GM18517 (cell line): ENCODE results near the gene ZBTB9.

ENCODE experiments used
- ATAC-seq: cut with Tn5 transposase; IDR thresholded peaks from one replicate; pipeline ENCODE4 v1.9.1; 2021; ENCODE audit warnings: mild to moderate bottlenecking, moderate library complexity; ENCODE audit not compliant: unreplicated experiment

Gene ZBTB9

DNA sequence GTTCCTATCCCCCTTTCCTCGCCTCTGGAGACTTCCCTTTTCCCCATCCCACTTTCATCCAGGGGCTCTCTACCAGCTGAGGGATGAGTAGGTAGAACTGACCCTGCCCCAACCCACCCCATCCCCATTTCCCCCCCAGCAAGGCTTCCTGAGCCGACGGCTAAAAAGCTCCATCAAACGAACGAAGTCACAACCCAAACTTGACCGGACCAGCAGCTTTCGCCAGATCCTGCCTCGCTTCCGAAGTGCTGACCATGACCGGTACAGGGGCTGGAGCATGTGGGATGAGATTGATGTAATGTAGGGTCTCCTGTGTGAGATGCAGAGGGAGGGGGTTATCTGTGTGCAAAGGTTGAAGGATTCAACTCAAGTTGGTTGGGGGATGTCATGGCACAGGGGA is 21.8 kb upstream of the ZBTB9 start:
- ATAC-seq: no peak

DNA sequence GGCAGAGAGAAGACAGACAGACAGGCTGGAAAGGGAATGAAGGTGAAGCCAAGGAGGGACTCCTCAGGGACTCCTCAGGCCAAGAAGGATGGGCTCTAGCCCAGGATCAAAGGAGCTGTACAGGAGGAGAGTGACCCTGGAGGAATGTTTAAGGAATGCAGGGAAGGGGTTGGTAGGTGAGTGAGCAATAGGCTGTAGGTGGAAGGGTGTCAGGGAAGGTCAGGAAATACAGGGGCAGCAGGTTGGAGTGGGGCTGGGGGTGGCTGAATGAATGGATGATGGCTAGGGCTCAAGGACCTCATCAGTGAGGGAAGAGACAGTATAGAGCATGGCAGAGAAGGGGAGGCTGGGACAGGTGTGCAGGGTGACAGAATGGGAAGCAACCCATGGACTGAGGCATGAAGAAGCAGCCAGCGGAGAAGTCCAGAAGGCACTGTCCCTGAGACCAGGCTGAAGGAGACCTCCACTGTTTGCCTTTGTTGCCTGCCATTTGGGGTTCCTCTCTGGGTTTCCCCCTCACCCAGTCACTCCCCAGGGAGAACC is 21.3 kb upstream of the ZBTB9 start:
- ATAC-seq: no peak

DNA sequence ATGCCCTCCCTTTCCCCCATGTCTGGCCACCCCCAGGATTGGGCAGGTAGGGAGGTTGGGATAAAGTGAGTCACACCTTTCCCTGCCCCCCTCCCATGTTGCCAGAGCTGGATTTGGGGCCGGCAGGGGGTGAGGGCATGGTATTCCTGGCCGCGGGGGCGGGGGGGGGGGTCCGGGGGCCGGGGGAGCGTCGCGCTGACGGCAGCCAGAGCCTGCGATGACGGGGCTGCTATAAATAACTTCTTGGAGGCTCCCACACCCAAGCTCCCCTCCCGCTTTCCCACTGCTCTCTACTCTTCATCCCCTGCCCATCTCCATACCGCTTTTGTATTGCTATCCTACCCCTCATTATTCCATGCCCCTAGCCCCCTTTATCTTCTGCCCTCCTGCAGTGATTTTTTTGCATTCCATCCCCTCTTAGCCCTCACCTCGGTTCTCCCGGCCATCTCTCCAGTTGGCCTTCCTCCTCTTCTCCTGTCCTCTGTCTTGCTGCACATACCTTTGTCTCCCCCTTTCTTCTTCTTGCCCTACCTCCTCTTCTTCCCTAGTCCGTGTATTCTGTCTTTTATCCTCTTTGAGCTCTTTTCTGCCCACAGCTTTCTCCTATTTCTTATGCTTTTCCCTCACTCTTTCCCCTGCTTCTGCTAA is 20.7 kb upstream of the ZBTB9 start:
- ATAC-seq: no peak

DNA sequence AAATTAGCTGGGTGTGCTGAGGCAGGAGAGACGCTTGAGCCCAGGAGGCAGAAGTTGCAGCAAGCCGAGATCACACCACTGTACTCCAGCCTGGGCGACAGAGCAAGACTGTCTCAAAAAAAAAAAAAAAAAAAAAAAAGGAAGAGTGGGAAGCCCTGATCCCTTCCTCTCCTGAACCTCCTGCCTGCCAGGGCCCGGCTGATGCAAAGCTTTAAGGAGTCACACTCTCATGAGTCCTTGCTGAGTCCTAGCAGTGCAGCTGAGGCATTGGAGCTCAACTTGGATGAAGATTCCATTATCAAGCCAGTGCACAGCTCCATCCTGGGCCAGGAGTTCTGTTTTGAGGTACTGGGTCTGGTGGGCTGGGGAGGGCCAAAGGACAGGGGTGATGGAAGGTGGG is 19.4 kb upstream of the ZBTB9 start:
- no peak for ATAC-seq

DNA sequence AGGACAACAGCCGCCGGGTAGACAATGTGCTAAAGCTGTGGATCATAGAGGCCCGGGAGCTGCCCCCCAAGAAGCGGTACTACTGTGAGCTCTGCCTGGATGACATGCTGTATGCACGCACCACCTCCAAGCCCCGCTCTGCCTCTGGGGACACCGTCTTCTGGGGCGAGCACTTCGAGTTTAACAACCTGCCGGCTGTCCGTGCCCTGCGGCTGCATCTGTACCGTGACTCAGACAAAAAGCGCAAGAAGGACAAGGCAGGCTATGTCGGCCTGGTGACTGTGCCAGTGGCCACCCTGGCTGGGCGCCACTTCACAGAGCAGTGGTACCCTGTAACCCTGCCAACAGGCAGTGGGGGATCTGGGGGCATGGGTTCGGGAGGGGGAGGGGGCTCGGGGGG is 16.7 kb upstream of the ZBTB9 start:
- ATAC-seq: no peak

DNA sequence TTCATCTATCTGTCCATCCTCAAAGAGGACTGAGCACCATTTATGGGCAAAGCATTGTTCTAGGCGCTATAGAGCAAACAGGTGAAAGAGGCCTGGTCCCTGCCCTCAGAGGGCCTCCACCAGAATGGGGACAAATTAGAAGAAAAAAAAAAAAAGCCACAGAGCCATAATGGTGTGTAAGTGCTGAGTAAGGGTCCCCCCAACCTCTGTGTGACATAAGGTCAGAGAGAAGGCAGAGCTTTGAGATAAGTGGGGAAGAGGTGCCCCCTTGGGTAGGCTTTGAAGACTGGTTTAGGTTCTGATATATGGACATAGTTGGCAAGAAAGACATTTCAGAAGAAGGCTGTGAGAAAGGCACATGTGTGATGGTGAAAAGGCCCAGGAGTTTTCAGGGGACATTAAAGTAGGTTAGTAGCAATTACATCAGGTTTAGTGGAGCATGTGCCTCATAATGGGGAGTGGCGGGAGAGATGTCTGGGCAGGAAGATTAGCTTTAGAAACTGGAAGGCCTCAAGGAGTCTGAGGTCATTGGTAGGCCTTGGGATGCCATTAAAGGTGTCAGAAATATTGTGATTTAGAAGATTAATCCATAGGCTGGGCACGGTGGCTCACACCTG is 15.3 kb upstream of the ZBTB9 start:
- no peak for ATAC-seq

DNA sequence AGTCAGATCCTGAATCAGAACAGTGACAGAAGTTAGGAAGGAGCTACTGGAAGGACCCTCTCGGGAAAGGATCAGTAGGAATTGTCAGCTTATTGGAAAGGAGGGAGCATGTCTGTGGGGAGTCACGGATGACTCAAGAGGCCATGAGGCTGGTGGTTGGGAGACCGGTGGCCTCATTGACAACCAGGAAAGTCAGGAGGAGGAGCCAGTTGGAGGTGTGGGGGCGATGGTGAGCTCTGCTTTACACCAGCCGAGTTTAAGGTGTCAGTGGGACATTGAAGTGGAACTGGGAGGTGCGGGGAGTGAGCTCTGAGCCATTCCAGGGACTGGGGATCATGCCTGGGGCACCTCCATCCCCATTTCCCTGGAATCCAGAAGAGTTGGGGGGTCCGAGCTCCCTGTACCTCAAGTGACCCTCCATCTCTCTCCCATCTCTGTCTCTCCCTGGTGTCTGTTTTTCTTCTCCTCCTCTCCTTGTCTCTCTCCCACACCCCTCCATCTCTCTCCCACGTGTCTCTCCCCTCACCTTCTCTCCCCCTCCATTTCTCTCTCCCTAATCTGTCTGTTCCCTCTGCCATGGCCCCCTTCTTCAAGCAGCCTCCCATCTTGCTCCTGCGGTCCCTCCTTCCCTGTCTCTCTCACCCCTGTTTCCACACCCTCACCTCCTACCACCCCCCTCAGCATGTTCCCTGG is 14.3 kb upstream of the ZBTB9 start:
- no peak for ATAC-seq

DNA sequence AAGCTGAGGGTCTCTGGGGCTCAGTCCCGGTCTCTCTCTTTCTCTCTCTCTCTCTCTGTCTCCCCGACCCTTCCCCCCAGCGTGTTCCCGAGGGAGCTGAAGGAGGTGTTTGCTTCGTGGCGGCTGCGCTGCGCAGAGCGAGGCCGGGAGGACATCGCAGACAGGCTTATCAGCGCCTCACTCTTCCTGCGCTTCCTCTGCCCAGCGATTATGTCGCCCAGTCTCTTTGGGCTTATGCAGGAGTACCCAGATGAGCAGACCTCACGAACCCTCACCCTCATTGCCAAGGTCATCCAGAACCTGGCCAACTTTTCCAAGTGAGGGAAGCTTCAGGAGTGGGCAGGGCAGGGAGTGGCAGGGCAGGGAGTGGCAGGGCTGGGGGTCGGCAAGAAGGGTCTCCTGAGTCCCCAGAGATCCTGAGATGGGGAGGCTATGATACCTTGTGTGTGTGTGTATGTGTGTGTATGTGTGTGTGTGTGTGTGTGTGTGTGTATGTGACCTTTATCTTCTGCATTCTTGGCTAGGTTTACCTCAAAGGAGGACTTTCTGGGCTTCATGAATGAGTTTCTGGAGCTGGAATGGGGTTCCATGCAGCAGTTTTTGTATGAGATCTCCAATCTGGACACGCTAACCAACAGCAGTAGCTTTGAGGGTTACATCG is 13.6 kb upstream of the ZBTB9 start:
- no peak for ATAC-seq

DNA sequence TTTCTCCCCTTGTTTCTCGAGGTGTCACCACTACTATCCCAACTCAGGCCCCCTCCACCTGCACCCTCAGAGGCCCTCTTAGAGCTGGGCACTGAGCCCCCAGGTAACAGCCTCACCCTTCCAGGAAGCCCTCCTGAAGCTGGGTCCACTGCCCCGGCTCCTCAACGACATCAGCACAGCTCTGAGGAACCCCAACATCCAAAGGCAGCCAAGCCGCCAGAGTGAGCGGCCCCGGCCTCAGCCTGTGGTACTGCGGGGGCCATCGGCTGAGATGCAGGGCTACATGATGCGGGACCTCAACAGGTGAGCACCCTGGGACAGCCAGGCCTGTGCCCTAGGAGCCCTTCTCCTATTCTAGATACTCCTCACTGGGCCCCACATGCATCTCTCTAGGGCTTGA is 12.9 kb upstream of the ZBTB9 start:
- no peak for ATAC-seq

DNA sequence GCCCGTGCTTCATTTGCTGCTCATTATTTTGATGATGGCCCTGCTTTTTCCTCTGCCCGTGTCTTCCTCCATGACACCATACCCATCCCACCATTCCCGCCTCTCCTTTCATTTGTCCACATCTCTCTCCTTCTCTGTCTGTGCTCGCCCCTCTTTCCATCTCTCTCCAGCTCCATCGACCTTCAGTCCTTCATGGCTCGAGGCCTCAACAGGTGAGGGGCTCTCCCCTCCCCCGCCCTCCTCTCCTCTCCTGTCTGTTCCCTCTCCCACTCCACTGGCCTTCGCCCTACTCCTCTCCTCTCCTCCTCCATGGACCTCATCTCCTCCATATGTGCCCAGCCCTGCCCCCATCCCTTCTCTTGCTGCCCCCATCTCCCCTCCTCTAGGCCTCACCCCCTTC is 12.1 kb upstream of the ZBTB9 start:
- ATAC-seq: no peak

DNA sequence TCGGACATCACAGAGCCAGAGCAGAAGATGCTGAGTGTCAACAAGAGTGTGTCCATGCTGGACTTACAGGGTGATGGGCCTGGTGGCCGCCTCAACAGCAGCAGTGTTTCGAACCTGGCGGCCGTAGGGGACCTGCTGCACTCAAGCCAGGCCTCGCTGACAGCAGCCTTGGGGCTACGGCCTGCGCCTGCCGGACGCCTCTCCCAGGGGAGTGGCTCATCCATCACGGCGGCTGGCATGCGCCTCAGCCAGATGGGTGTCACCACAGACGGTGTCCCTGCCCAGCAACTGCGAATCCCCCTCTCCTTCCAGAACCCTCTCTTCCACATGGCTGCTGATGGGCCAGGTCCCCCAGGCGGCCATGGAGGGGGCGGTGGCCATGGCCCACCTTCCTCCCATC is 11.4 kb upstream of the ZBTB9 start:
- no peak for ATAC-seq

DNA sequence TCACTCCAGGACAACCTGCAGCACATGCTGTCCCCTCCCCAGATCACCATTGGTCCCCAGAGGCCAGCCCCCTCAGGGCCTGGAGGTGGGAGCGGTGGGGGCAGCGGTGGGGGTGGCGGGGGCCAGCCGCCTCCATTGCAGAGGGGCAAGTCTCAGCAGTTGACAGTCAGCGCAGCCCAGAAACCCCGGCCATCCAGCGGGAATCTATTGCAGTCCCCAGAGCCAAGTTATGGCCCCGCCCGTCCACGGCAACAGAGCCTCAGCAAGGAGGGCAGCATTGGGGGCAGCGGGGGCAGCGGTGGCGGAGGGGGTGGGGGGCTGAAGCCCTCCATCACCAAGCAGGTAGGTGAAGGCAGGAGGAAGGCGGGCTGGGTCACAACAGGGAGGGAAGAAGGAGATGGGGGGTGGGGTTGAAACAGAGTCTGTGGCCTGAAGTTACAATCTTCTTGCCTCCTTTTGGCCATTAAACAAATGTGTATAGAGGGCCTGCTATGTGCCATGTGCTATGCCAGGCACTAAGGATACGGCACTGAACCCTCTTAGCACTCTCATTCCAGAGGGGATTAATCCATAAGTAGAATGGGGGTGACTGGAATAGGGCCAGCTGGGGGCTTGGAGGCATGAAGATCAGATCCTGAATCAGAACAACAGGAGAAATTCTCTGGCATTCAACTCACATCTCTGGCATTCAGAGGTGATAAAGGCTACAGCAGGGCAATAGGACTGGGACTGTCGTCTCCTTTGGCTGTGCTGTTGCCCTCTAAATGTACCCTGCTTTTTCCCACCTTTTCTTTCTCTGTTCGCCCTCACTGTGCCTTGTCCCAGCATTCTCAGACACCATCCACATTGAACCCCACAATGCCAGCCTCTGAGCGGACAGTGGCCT is 10.5 kb upstream of the ZBTB9 start:
- ATAC-seq: no peak

DNA sequence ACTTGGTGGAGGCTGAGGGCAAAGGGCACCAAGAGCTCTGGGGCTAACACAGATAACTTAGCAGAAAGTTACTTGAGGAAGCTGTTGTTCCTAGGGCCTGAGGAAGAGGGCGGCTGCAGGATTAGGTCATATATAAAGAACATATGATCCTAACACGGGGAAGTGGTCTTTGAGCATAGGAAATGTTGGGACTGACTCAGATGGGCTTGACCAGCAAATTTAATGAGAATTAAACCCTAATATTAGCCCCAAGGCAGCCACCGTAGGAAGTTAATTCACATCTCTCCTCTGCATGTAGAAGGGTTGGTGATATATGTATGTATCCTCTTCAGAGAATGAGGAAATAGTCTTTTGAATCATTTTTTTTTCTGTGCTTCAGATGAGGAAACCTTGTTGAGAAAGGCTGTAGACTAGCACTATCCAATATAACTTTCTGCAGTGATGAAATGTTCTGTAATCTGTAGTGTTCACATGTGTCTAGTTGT is 9.2 kb upstream of the ZBTB9 start:
- ATAC-seq: no peak

DNA sequence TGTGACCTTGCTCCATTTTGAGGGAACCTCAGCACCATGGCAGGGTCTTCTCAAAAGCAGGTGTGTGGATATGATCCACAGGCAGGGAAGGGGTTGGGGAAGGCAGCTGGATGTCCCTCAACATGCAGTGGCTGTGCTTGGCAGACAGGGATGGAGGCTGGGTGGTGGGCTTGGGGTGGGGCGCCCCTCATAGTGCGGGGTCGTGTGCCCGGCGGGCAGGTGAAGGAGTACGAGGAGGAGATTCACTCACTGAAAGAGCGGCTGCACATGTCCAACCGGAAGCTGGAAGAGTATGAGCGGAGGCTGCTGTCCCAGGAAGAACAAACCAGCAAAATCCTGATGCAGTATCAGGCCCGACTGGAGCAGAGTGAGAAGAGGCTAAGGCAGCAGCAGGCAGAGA is 8.0 kb upstream of the ZBTB9 start:
- no peak for ATAC-seq

DNA sequence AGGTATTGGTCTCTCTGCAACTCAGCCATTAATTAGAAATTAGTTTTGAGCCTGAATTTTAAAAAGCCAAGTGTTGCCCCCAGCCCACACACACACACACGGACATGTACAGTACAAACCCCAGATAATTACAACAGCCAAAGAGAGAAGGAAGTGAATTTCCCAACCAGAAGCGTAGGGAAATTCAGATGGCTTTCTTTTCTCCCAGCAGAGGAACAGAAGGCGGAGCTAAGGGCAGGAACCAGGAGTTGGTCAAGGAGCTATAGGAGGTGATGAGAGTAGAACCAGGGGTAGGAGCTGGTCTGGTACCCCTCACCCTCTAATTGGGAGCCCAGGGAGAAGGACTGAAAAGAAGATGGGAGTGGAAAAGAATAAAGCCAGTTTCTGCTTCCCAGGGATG is 3.9 kb upstream of the ZBTB9 start:
- no peak for ATAC-seq

DNA sequence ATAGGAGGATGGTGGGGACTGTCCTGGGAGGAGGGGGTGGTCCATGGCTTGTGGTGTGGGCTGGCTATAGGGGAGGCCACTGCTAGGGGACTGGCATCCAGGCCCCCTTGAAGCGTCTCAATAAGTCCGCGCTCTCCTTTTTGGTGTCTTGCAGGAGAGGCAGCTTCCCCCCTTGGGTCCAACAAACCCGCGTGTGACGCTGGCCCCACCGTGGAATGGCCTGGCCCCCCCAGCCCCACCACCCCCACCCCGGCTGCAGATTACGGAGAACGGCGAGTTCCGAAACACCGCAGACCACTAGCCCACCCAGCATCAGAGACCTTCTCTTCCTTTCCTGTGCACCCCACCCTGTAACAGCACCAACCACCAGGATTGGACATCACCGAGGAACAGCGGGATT is 2.8 kb upstream of the ZBTB9 start:
- ATAC-seq: no peak

DNA sequence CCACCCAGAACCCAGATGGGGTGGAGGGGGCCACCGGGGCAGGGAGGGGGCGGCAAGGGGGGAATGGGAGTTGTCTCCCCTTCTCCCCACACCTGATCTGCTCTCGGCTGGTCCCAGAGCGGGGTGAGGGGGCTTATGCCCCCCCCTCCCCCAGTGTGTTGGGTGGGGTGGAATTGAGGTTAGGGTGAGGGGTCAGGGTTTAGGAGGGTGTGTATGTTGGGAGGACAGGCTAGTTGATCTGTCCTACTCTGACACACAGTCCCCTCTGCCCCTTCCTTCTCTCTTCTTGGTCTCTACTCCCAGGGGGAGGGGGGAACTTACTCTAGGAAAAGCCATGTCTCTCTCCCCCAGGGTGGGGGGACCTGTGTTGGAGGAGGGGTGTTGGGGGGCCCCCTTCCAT is 1.9 kb upstream of the ZBTB9 start:
- no peak for ATAC-seq

DNA sequence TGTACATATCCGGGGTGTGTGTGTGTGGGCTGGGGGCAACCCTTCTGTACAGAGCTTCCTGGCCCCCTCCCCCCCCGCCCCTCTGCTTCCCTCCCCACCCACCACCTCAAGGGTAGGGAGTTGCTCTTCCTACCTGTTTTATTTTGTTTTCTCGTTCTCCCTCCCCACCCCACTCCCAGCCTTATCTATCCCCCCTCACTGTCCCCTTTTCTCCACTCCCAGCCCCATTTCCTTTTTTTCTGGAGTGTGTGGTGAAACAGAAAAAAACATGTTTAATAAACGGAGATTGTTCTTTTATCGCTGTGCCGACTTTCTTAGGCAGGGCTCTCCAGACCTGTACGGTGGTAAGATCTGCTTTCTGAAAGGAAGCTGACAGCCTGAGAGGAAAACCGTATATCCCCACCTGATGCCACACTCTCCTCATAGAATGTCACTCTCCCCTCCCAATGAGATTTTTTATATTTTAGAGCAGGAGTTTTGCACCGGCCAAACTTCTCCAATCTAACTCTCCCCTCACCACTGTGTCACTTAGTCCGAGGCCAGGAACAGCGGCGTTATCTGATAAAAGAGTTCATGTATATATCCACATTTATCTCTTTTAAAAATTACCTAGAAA is 875 bp upstream of the ZBTB9 start:
- ATAC-seq: no peak

DNA sequence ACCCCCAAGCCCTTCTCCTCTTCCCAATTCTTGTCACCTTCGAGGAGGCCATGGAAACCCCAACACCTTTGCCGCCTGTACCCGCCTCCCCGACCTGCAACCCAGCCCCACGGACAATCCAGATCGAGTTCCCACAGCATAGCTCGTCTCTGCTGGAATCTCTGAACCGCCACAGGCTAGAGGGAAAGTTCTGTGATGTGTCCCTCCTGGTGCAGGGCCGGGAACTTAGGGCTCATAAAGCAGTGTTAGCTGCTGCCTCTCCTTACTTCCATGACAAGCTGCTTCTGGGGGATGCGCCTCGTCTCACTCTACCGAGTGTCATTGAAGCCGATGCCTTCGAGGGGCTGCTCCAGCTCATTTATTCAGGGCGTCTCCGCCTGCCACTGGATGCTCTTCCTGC is 675 bp downstream of the ZBTB9 start:
- ATAC-seq: no peak

DNA sequence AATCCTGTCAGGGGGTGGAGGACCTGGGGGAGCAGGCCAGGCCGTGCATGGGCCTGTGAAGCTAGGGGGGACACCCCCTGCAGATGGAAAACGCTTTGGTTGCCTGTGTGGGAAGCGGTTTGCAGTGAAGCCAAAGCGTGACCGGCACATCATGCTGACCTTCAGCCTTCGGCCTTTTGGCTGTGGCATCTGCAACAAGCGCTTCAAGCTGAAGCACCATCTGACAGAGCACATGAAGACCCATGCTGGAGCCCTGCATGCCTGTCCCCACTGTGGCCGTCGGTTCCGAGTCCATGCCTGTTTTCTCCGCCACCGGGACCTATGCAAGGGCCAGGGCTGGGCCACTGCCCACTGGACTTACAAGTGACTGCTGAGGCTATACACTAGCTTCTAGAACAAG is 1.8 kb downstream of the ZBTB9 start:
- ATAC-seq: no peak
